CD14-positive monocyte (primary cell): ENCODE results near the gene KAZN. TPM values are rescaled to one million over a fixed set of nuclear protein-coding genes. Genes with fewer than 3 reads are reported as not detected.

ENCODE experiments used
- DNase-seq, 3 donors: peaks; one replicate each; pipeline ENCODE4 v3.0.0-alpha.2; 2011 to 2022
- H2AFZ ChIP-seq: 2 replicates; pipeline ENCODE4 v1.6.0; 2012; ENCODE audit warnings: mild to moderate bottlenecking, low read depth, low read length, inconsistent platforms; ENCODE audit not compliant: insufficient read depth, poor library complexity, severe bottlenecking
- H3K27ac ChIP-seq, 2 donors: 1 replicate in 1 of 2; 2 replicates in 1 of 2; pipeline ENCODE4 v1.5.1; 2012 to 2013; ENCODE audit warnings: low read length in 2 of 2, control low read depth in 1 of 2, inconsistent platforms in 1 of 2, low read depth in 1 of 2, mild to moderate bottlenecking in 1 of 2
- H3K27me3 ChIP-seq, 2 donors: one replicate each; pipeline versions ENCODE4 v1.6.0 to v1.6.1; 2011 to 2013; ENCODE audit warnings: low read length in 2 of 2; ENCODE audit not compliant: control insufficient read depth in 2 of 2, insufficient read depth in 2 of 2
- H3K36me3 ChIP-seq, 2 donors: replicated peaks in 1 of 2; 1 replicate in 1 of 2; 2 replicates in 1 of 2; pipeline versions ENCODE4 v1.5.1 to v1.6.1; 2012 to 2013; ENCODE audit warnings: low read length in 2 of 2, control low read depth in 1 of 2, inconsistent platforms in 1 of 2, mild to moderate bottlenecking in 1 of 2; ENCODE audit not compliant: insufficient read depth in 2 of 2, control insufficient read depth in 1 of 2
- H3K4me1 ChIP-seq, 2 donors: 1 replicate in 1 of 2; 2 replicates in 1 of 2; pipeline versions ENCODE4 v1.5.1 to v1.6.1; 2012 to 2013; ENCODE audit warnings: low read length in 2 of 2, control low read depth in 1 of 2, inconsistent platforms in 1 of 2, mild to moderate bottlenecking in 1 of 2, moderate library complexity in 1 of 2; ENCODE audit not compliant: insufficient read depth in 2 of 2, control insufficient read depth in 1 of 2
- H3K4me2 ChIP-seq: replicated peaks from 2 replicates; pipeline ENCODE3; 2012; ENCODE audit warnings: low read length, moderate library complexity, mild to moderate bottlenecking; ENCODE audit not compliant: poor library complexity, severe bottlenecking; ENCODE audit errors: extremely low read depth
- H3K4me3 ChIP-seq, 3 experiments: fragments of 200-600 bp in 1 of 3; sonication (generic) in 1 of 3; replicated peaks in 1 of 3; 1 replicate in 2 of 3; 2 replicates in 1 of 3; pipeline ENCODE4 v1.5.1; 2011 to 2013; ENCODE audit warnings: low read length in 3 of 3, mild to moderate bottlenecking in 3 of 3, control low read depth in 2 of 3, low read depth in 2 of 3, inconsistent platforms in 1 of 3, moderate library complexity in 1 of 3
- H3K79me2 ChIP-seq: 2 replicates; pipeline ENCODE4 v1.6.0; 2012; ENCODE audit warnings: mild to moderate bottlenecking, control low read depth, inconsistent platforms, low read length, moderate library complexity; ENCODE audit not compliant: insufficient read depth
- H3K9ac ChIP-seq: 2 replicates; pipeline ENCODE4 v1.6.0; 2017; ENCODE audit warnings: low read length, mild to moderate bottlenecking; ENCODE audit not compliant: insufficient read depth, poor library complexity, severe bottlenecking
- H3K9me3 ChIP-seq, 2 donors: replicated peaks in 1 of 2; 1 replicate in 1 of 2; 2 replicates in 1 of 2; pipeline versions ENCODE4 v1.5.1 to v1.6.1; 2012 to 2013; ENCODE audit warnings: low read length in 2 of 2, control low read depth in 1 of 2; ENCODE audit not compliant: control insufficient read depth in 1 of 2, insufficient read depth in 1 of 2
- H4K20me1 ChIP-seq: 2 replicates; pipeline ENCODE4 v1.6.0; 2012; ENCODE audit warnings: mild to moderate bottlenecking, low read length, control low read depth, moderate library complexity; ENCODE audit not compliant: insufficient read depth
- H3K27ac Mint-ChIP-seq, 7 donors: one replicate each; pipeline ENCODE4 v1.8.0; 2020; ENCODE audit warnings: mild to moderate bottlenecking in 7 of 7, mixed read lengths in 7 of 7, moderate library complexity in 6 of 7, inconsistent platforms in 2 of 7
- H3K27me3 Mint-ChIP-seq, 3 donors: one replicate each; pipeline ENCODE4 v1.8.0; 2021 to 2022; ENCODE audit warnings: low read depth in 3 of 3, mild to moderate bottlenecking in 3 of 3, mixed read lengths in 3 of 3, moderate library complexity in 3 of 3, inconsistent platforms in 1 of 3
- H3K36me3 Mint-ChIP-seq, 2 donors: one replicate each; pipeline ENCODE4 v1.8.0; 2020; ENCODE audit warnings: mixed read lengths in 2 of 2, inconsistent platforms in 1 of 2, mild to moderate bottlenecking in 1 of 2
- H3K4me1 Mint-ChIP-seq: one replicate; pipeline ENCODE4 v1.8.0; 2020; ENCODE audit warnings: mild to moderate bottlenecking, mixed read lengths
- H3K4me3 Mint-ChIP-seq, 2 donors: one replicate each; pipeline ENCODE4 v1.8.0; 2020; ENCODE audit warnings: mild to moderate bottlenecking in 2 of 2, mixed read lengths in 2 of 2, moderate library complexity in 1 of 2
- H3K9me3 Mint-ChIP-seq, 7 donors: one replicate each; pipeline ENCODE4 v1.8.0; 2020 to 2022; ENCODE audit warnings: mixed read lengths in 7 of 7, mild to moderate bottlenecking in 6 of 7, moderate library complexity in 6 of 7, inconsistent platforms in 2 of 7
- CTCF ChIP-seq: fragments of 200-600 bp; IDR thresholded peaks from one replicate; pipeline ENCODE4 v1.8.0; 2022; ENCODE audit warnings: antibody characterized with exemption, mild to moderate bottlenecking
- WGBS: methylation state at CpG from one replicate; pipeline ENCODE4 v1.1.5; 2013; ENCODE audit warnings: missing lambda C conversion rate; ENCODE audit not compliant: insufficient coverage; 5-methylcytosine and 5-hydroxymethylcytosine counted together
- intact Hi-C, 2 donors: fragments of 100-400 bp; cut with micrococcal nuclease; formaldehyde crosslinking; loops; one replicate each; pipeline versions ENCODE4 v1.15.0 to v1.15.1; 2023
- polyA plus RNA-seq, 3 donors: library from polyadenylated mRNA; depleted of rRNA in 1 of 3; unstranded in 2 of 3; stranded (reverse) in 1 of 3; fragments of 300-500 nt in 2 of 3; fragments of >200 nt in 1 of 3; fragmentation: Illumina TruSeq in 2 of 3; gene quantifications; 1 replicate in 2 of 3; 2 replicates in 1 of 3; pipeline ENCODE4 v1.2.3, GENCODE V29; 2012 to 2021

KAZN gene
- polyA plus RNA-seq, 3 donors: not detected

- 98% methylated on average over 4 of the region's 4 CpGs for WGBS
- H3K79me2 ChIP-seq: no peaks in the 10 kb centered on the region
- H3K27ac Mint-ChIP-seq: no peak overlapping the region
- H3K9ac ChIP-seq: no peak overlapping the region
- no peak for TF ChIP-seq CTCF
- H3K4me2 ChIP-seq: no peak overlapping the region
- H4K20me1 ChIP-seq: no peaks in the 10 kb centered on the region
- peaks cover 0 to 5% (median 0%) of the 10 kb centered on the region in 7 donors for H3K9me3 Mint-ChIP-seq
- intact Hi-C loops: no loop called here
- no peak overlapping the region for H3K4me3 ChIP-seq
- no peaks in the 10 kb centered on the region for H3K27me3 ChIP-seq
- H3K9me3 ChIP-seq: no peaks in the 10 kb centered on the region
- H3K27me3 Mint-ChIP-seq: peaks cover 0 to 6% (median 1%) of the 10 kb centered on the region in 3 donors
- H3K4me1 Mint-ChIP-seq: peaks cover 3% of the 10 kb centered on the region
- no peak overlapping the region for H3K27ac ChIP-seq
- H3K36me3 Mint-ChIP-seq: no peaks in the 10 kb centered on the region
- H2AFZ ChIP-seq: no peak overlapping the region
- no peak overlapping the region for H3K4me3 Mint-ChIP-seq
- H3K4me1 ChIP-seq: no peaks in the 10 kb centered on the region
- no peaks in the 10 kb centered on the region for H3K36me3 ChIP-seq
- no peak for DNase-seq
These were observed 77.9 kb downstream of the KAZN start for GRCh38 chr1:14676400-14676799.

GRCh38 chr1:14677292-14677971 is 78.9 kb downstream of the KAZN start:
- no peak overlapping the region for H3K4me3 ChIP-seq
- H3K9me3 Mint-ChIP-seq: peaks cover 0 to 5% (median 0%) of the 10 kb centered on the region in 7 donors
- H3K9ac ChIP-seq: no peak overlapping the region
- H3K36me3 ChIP-seq: no peaks in the 10 kb centered on the region
- no peak overlapping the region for H3K27ac ChIP-seq
- no peaks in the 10 kb centered on the region for H3K79me2 ChIP-seq
- WGBS: 92% methylated on average over 2 of the region's 3 CpGs
- H3K36me3 Mint-ChIP-seq: no peaks in the 10 kb centered on the region
- DNase-seq: no peak
- no peaks in the 10 kb centered on the region for H3K27me3 ChIP-seq
- H3K4me1 Mint-ChIP-seq: peaks cover 3% of the 10 kb centered on the region
- H3K27me3 Mint-ChIP-seq: peaks cover 0 to 6% (median 1%) of the 10 kb centered on the region in 3 donors
- intact Hi-C loops: no loop called here
- H4K20me1 ChIP-seq: no peaks in the 10 kb centered on the region
- H3K9me3 ChIP-seq: no peaks in the 10 kb centered on the region
- H3K4me3 Mint-ChIP-seq: no peak overlapping the region
- no peak for TF ChIP-seq CTCF
- no peaks in the 10 kb centered on the region for H3K4me1 ChIP-seq
- H3K4me2 ChIP-seq: no peak overlapping the region
- H3K27ac Mint-ChIP-seq: no peak overlapping the region
- H2AFZ ChIP-seq: no peak overlapping the region
